HG03442 (cell line): ENCODE measurements around the gene OR5K3.

Experiments
- ATAC-seq: cut with Tn5 transposase; IDR thresholded peaks from one replicate; pipeline ENCODE4 v1.9.1; 2021; ENCODE audit warnings: mild to moderate bottlenecking, moderate library complexity; ENCODE audit not compliant: unreplicated experiment

The OR5K3 gene

GRCh38 chr3:98432575-98432974 lies 42.1 kb downstream of the OR5K3 start:
- no peak for ATAC-seq

DNA sequence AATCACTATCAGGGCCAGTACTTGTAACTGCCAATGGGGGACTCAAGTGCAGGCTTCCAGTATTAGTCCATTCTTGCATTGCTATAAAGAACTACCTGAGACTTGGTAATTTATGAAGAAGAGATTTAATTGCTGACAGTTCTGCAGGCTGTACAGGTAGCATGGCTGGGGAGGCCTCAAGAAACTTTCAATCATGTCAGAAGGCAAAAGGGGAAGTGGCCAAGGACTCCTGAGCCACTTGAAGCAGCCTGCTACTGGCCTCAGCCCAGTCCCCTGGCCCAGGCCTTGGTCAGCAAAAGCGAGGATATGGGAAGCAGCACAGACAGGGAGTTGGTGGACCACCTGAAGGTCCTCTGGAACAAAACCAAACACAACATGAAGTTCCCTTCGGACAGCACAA lies 43.3 kb downstream of the OR5K3 start:
- no peak for ATAC-seq

DNA sequence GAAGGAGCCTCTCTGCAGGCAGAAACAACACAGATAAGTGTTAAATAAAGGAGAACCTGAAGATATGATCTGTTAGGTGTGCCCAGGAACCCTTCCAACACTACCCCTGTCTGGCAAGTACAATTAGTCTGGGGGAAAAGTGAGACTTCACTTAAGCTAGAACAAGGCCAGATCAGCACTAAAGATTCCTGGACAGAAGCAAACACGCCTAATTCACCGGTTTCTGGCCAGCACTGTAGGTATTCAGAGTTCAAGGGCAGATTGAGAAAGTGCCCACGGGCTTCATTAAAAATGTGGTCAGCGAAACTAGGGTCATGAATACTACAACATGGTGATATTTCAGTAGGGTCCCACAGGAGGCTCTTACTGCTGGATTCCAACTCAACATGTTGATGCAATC lies 43.9 kb downstream of the OR5K3 start:
- no peak for ATAC-seq

DNA sequence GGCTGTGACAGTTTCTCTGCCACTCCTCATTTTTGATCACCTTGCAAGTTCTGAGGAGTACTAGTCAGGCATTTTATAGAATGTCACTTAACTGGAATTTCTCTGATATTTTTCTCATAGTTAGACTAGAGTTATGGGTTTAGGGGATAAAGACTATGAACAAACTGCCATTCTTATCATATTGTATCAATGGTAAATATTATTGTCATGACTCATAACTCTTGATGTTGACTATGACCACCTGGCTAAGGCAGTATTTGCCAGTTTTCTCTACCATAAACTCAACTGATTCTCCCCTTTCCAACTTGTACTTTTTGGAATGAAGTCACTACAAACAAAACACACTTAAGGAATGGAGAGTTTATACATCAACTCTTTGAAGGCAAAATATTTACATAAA lies 49.8 kb downstream of the OR5K3 start:
- no peak for ATAC-seq
